ENCODE measurements around the gene TSPYL1.
"Not testable (repeated sequence)": the region's sequence is repeated elsewhere in the genome, so short reads cannot be mapped to it uniquely, and the experiment has no call there.

TSPYL1 gene

DNA sequence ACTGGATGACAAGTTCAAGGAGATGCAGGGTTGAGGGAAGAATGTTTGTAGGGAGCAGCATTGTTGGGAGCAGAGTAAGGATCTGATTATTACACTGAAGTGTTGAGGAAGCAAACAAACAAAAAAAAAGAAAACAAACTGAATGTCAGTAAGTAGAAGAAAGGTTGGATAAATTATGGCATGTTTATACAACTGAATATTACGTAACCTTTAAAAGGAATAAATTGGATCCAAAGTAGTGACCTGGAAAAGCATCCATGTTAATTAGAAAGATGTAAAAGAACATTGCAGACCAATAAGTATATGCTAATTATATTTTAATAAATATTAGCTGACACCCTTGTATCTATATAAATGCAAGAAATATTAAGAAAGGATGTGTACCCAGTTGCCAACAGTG lies 12.8 kb upstream of the TSPYL1 start:
- no peak for DNase-seq

DNA sequence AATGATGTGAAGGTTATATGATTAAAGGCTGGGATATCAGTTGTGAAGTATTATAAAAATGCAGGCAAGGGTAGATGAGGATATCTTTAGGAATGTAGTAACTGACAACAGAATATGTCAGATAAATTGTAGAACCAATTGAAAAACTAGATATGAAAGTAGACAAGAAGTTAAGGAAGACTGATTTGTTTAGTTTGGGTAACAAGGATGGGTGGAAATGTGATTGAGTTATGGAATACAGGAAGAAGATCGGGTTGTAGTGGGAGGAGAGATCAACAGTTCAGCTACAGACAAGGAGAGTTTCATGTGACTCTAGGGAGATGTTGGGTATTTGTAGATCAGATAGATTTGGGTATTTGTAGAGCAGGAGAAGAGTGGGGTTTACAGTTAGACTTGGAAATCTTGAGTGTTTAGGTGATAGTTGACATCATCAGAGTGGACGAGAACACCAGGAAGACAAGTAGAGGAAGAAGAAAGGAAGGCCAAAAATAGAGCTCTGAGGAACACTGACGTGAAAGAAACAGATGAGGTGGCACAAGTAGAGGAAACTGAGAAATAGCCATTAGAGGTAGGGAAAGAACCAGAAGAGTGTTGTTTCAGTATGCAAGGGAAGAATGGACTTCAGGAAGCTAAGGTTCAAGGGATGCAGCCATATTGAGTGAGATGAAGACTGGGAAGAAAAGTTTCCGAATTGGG lies 12.1 kb upstream of the TSPYL1 start:
- no peak for DNase-seq

DNA sequence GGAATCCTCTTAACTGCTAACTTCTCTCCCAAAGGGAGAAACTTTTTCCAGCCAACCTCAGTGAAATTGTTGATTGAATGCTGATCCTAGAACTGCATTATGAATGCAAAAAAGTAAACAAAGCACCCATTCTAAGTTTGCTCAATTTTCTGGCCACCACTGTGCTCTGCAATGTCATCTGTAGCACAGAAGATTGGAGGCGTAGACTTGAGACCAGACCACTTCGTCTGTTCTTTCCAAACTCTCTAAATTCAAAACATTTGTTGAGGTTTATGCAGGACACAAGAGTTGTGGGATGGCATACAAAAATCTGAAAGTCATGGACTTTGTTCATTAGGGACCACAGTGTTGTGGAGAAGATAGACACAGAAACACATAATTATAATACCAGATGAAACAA lies 11.1 kb upstream of the TSPYL1 start:
- no peak for DNase-seq

DNA sequence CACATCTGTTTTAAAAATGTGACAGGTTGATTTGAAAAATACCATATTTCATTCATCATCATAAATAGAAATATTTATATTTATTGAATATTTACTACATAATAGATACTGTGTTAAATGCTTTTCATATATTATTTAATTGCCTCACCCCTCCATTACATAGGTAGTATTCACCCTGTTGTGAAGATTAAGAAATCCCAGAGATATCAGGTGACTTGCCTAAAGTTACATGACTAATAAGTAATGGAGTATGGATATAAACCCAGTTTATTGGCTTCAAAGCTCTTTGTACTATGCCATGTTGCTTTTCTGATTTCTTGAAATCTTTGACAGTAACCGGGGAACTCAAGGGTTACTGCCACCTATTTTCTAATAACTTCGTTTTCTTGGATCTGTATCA lies 10.1 kb upstream of the TSPYL1 start:
- DNase-seq: no peak

DNA sequence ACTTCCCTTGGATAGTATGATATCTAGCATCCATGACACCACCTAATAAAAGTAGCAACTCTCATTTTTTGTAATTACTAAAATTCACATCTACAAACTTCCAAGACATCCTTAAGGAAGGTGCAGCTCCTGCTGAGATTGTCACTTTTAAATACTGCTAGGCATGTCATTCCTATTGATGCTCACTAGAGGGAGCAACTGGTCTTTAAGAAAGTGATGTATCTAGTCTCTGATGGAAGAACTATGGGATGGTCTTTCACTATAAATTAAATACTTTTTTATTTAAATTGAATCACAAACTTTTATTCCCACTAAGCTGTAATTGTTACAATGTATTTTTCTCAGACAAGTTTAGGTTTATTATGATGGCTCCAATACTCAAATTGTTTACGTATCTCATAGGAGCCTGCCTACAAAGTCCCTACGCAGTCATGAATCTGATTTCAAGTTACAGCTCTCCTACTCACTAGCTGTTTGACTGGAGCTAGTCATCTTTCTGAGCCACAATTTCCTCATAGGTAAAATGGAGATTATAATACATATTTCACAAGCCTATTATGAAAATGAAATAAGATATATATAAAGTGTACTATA lies 8.1 kb upstream of the TSPYL1 start:
- DNase-seq: peak; percentile 48 to 68

DNA sequence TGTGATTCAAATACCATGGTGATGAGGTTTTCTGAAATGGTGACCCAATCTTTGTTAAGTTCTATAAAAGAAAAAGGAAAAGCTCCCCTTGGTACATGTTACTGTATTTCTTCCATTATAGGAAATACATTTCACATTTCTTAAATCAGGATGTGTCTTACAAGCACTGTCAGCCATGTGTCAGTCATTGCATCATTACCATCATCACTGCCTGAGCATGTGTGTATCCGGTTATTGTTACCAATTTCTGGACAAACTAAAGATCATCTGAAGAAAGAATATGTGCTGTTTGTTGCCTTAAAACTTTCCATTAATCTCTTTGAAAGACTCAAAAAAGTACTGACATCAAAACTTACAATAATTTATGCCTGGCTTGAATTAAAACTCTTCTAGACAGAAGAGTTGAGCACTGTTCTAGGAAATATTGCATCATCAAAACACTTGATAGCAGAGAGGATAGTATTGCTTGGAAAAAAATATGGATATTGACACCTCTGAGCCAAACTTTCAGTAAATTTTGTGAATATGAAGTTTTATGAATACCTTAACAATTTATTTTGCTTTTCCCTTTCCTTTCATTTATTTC lies 7.1 kb upstream of the TSPYL1 start:
- DNase-seq: no peak

DNA sequence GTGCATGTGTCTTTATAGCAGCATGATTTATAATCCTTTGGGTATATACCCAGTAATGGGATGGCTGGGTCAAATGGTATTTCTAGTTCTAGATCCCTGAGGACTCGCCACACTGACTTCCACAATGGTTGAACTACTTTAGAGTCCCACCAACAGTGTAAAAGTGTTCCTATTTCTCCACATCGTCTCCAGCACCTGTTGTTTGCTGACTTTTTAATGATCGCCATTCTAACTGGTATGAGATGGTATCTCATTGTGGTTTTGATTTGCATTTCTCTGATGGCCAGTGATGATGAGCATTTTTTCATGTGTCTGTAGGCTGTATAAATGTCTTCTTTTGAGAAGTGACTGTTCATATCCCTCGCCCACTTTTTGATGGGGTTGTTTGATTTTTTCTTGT lies 5.3 kb upstream of the TSPYL1 start:
- DNase-seq: not testable (repeated sequence)

DNA sequence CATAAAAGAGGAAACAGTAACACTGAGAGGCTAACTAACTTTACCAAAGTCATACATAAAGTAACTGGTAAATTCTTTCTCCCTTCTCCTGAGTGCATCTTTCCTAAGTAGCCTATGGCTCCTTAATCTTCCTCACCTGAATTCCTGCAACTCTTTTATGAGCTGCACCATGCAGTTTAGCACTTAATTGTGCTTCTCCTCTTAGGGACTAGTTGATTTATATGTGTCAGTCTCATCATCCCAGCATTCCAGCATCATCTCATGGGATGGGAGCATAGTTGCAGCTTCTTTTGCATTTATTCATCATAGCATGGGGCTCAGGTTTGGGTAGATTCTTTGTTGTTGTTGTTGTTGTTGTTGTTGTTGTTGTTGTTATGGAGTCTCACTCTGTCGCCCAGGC lies 3.5 kb upstream of the TSPYL1 start:
- no peak for DNase-seq

DNA sequence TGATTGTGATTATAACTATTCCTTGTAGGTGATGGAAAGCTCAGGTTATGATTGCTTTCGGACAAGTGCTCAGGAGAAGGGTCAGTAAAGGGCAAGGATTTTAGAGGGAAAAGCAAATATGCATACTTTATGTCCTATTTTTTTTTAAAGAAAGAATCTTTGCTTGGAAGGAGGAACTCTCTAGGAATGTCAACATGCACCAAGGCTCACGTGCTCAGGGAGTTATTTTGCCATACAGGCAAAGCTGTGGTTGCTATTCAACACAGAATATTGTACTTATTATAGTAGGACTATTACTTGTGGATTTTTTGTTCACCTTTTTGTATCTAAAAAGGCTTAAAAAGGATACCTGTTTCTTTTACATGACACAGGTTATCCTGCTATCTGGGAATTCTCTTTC lies 3.0 kb upstream of the TSPYL1 start:
- DNase-seq: no peak

DNA sequence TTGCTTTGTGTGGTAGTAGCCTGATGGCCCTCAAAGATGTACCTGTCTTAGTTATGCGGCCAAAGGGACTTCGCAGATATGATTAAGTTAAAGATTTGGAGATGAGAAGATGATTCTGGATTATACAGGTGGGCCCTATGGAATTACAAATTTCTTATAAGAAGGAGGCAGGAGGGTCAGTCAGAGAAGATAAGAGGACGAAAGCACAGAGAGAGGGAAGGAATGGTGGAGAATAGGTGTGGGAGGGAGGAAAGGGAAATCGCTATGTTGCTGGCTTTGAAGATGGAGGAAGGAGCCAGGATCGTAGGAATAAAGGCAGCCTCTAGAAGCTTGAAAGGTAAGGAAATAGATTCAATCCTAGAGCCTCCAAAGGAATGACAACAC lies 1.2 kb upstream of the TSPYL1 start:
- no peak for DNase-seq

DNA sequence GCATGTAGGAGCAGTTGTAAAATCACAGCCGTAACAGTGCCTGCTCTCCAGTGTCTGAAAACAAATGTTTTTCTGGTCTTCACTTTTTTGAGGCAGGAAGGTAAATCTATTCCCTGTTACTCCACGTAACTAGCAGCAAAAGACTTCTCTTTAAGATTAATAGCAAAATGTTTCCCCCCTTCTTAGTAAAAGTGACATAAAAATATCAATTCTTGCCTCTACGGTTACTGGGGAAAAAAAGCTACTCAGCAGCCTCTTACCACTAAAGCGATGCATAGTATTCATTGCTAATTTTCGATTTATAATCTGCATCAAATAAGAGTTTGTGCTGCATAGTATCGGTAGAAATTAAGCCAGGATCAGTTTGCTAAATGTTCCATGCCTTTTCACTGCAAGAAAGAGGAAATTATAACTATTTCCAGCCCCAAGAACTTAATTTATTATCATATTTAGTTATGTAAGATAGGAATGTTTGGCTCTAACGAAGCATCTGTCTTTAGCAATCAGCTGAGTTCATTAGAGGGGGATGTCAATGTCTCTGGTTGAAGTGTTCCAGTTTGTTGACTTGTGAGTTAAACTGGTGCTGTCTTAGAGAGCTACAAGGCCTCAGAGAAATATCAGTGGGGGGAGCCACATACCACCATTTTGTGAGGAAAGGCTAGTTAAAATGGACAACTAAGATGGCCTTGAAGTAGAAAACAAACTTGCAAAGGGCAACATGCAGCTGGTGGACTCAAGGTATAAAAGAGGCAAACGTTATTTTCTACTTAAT lies 617 bp upstream of the TSPYL1 start:
- DNase-seq: peak; percentile 19 to 29

DNA sequence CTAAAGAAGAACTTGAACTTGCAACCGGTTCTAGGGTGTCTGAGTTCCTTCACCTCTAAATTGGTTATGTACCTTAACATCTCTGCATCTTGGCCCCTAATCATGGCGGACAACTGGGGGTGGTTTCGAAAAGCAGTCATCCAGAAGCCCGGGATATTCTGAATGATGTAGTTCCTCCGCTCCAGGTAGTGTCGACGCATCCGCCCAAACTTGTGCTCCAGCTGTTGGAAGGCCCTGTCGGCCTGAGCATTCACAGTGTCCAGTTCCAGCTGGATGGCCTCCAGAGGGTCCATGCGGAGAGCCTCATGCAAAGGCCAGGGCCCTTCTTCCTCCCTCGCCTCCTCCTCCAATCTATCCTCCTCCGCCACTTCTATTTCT lies 887 bp downstream of the TSPYL1 start:
- DNase-seq: no peak

DNA sequence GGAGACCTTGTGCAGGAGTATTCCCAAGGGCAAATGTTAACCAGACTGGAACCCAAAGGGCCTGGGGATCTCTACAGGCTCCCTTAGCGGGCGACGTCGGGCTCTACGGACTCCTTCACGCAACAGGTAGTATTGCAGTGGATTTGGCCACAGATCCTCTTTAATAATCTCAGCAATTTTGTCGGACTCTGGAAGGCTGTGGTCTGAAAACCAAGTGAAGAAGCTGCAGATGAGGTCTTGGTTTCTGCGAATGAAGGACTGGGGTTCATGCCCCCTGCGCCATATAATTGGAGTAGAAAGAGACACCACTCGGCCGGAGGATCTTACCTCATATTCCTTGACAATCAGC lies 1.3 kb downstream of the TSPYL1 start:
- no peak for DNase-seq

DNA sequence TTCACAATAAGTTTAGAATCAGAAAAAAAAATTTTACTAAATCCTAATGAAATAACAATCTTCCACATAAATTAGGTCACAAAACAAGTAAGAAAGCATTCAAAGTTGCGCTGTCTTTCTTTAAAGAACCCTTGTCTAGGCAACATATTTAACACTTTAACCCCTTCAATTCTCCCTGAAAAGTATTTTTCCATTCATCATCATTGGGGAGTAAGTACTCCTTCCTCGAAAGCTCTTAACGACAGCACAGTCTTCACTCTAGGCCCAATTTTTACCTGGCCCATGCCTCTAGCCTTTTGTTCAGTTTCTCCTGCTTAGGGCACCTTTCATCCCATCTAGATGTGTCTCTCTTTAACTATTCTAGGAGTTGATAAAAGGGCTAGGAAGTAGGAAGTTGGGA lies 2.6 kb downstream of the TSPYL1 start:
- DNase-seq: no peak

DNA sequence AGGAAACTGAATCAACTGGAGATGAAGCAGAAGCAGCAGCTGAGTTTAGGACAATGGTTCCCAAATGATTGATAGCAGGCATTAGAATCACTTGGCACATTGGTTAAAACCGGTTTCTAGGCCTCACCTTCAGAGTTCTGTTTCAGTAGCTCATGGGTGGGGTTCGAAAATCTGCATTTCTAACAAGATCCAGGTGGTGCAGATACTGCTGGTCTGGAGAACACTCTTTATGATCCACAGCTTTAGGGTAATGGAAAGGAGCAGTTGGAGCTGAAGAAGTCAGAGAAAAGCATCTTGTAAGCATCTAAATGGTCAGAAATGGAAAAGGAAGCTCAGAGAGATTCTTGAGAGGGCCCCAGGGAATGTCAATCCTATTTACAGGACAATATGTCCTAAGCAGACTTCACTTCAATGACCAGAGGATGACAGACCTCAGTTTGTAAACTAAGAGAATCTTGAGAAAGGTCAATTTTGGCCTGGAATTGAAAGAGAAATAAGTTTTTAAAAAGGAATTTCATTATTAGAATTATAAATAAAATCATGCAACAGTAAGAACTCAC lies 8.5 kb downstream of the TSPYL1 start:
- DNase-seq: no peak

DNA sequence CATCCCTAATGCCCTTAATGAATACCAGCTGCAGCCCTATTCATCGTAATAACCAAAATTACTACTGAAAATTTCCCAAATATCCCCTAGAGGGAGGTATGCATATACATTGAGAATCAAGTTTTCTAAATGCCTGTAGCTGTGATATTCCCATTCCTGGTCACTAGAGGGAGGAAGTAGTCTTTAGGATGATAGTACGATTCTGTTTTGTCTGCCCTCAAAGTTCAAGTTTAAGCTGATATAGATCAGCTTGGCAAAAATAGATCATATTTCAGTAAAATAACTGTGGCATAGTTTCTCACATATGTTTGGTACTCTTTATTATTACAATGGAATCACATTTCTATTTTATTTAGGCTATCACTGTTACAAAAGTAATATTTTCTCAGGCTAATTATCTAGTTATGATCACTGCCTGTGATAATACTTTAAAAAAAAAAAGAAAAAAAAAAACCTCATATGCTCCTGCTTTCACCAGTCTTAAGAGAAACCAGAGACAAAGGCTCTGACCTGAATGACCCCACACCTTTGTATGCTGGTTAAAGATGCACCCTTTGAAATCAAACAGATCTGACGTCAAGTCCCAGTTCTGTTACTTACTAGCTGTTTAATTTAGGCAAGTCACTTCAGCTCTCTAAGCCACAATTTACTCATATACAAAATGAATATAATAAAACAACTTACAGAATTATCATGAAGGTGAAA lies 11.0 kb downstream of the TSPYL1 start:
- peak; percentile 92 to 96 for DNase-seq

DNA sequence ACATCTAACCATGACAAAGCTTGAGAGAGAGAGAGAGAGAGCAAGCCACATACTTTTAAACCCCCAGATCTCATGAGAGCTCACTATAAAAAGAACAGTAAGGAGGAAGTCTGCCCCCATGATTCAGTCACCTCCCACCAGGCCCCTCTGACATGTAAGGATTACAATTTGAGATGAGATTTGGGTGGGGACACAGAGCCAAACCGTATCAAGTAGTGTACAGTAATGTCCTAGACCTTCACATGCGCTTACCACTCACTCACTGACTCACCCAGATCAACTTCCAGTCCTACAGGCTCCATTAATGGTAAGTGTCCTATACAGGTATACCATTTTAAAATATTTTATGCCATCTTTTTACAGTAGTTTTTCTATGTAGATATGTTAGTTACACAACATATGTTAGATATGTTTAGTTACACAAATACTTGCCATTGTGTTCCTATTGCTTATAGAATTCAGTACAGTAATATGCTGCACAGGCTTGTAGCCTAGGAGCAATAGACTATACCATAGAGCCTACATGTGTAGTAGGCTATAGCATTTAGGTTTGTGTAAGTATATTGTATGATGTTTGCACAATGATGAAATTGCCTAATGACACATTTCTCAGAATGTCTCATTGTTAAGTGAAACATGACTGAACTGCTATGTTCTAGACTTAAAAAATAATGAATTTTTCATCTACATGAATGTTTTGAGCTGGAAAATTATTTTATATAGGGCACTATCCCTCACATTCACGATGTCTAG lies 11.7 kb downstream of the TSPYL1 start:
- peak; percentile 29 to 36 for DNase-seq

DNA sequence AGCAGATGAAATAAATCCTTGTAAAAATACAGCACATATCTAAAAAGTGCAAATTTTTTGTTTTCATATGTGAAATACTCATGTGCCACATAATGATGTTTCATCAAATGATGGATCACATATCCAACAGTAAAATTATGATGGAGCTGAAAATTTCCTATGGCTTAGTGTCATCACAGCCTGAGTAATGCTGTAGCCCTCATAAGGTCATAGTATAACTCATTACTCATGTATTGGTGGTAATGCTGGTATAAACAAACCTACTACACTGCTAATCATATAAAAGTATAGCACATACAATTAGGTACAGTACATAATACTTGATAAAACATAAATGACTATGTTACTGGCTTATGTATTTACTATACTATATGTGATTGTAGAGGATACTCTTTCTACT lies 12.9 kb downstream of the TSPYL1 start:
- no peak for DNase-seq

DNA sequence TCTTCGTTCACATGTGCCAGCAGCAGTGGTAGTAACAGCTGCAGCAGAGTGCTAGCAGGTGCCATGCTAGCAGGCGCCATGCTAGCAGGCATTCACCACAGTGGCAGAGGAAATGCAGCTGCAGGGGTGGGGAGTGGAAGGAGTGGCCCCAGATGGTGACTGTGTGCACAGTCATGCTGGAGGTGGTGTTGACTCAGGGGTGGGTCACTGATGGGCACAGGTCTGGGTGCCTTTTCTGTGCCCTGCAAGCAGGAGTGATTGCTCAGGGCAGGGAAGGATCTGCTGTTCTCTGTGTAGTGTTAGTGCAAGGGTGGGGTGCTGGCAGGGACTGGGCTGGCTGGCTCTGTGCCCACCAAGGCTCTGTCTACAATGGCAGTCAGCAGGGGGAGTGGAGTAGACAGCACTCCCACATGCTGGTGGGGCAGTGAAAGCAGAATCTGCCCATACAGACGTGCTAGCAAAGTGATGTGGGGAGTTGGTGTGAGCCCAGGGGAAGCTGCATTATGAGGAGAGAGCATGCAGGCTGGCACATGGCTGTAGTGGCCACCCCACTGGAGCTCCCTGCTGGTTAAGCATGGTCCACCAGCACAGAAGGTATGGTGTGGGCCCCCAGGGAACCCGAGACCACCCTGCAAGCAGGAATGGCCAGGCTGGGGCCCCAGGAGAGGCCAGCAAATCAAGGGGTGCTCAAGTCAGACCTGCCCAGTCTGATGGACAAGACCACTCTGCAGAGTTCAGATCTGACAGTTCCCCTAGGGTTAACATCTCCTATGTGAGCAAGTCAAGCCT lies 14.5 kb downstream of the TSPYL1 start:
- no peak for DNase-seq

DNA sequence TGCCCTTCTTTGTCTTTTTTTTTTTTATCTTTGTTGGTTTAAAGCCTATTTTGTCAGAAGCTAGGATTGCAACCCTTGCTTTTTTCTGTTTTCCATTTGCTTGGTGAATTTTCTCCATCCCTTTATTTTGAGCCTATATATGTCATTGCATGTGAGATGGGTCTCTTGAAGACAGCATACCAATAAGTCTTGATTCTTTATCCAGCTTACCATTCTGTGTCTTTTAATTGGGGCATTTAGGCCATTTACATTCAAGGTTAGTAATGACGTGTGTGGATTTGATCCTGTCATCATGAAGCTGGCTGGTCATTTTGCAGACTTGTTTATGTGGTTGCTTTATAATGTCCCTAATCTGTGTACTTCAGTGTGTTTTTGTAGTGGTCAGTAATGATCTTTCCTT lies 16.4 kb downstream of the TSPYL1 start:
- DNase-seq: no peak

DNA sequence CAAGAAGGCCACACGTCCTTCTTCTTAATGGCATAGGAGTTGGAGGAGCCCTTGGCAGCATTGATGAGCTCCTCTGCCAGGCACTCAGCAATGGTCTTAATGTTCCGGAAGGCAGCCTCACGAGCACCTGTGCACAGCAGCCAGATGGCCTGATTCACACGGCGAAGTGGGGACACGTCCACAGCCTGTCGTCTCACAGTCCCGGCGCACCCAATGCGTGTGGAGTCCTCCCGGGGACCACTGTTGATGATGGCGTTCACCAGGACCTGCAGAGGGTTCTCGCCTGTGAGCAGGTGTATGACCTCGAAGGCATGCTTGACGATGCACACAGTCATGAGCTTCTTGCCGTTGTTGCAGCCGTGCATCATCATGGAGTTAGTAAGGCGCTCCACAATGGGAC lies 21.2 kb downstream of the TSPYL1 start:
- DNase-seq: no peak

DNA sequence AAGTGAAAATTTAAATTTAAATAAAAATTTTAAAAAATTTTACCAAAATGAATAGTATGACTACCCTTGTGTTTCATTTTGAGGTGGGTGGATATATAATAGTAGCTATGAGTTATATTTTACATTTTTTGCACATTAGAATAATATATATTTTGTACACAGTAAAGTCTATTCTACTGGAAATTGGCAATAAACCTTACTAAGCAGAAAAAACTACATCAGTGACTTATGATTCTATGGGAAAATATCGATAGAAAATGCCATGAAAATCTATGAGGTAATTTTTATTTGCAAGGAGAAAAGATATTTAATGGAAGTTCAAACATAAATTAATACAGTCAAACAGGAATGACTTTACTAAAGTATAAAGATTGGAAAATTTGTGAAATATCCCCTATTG lies 23.0 kb downstream of the TSPYL1 start:
- DNase-seq: no peak
